ENCODE measurements around the gene GALNTL6. TPM values are rescaled to one million over a fixed set of nuclear protein-coding genes. Genes with fewer than 3 reads are reported as not detected.

Gene GALNTL6
- total and polyA plus RNA-seq, 9 of the 15 experiments (the other 6 are each of a cell fraction or from before 2014, with no cell fraction given) = 0.18 to 0.50 (median 0.29) TPM

GRCh38 chr4:172938072-172938829, 1125.0 kb downstream of the GALNTL6 start:
- BruUV-seq (replicated peaks) = no TSS peak

DNA sequence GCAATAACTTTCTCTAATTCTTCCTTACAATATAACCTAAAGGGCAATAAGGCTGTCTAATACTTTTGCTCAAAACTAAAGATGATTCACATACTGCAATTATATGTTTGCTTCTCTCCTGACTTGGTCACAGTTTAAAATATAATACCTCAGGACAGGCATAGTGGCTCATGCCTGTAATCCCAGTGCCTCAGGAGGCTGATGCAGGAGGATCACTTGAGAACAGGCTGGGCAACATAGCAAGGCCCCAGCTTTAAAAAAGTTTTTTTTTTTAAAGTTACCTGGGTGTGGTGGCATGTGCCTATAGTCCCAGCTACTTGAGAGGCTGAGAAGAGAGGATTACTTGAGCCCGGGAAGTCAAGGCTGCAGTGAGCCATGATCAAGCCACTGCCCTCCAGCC, 1125.7 kb downstream of the GALNTL6 start:
- BruUV-seq (replicated peaks) = no TSS peak
- 0% methylated on average over 1 of the region's 1 CpG for WGBS (ENCODE audit: insufficient coverage, low coverage, missing lambda C conversion rate)
- no peaks in the 10 kb centered on the region; a peak in 1 of 5 replicates for H3K4me1 ChIP-seq (replicated peaks in 1 of 2; ENCODE audit: control insufficient read depth in 2 of 2, insufficient read depth in 2 of 2, low read length in 2 of 2)
- no peaks in the 10 kb centered on the region for H3K36me3 ChIP-seq (ENCODE audit: control insufficient read depth, insufficient read depth, low read length)
- H2AFZ ChIP-seq (ENCODE audit: low read depth, low read length) = no peak overlapping the region
- H3K9me3 ChIP-seq (replicated peaks; ENCODE audit: control insufficient read depth, insufficient read depth, low read depth, low read length) = no peaks in the 10 kb centered on the region
- H3K9ac ChIP-seq (ENCODE audit: insufficient read depth in 1 of 2, low read depth in 2 of 2, low read length in 2 of 2) = no peak overlapping the region
- CTCF ChIA-PET (ENCODE audit: low intra/inter-chr PET ratio) = interaction anchor here (0.7 kb wide), 1 partner anchor 341 kb away, joined by 3 read pairs; no protein-coding TSS in a partner anchor
- FAIRE-seq (no peak), DNase-seq (ENCODE audit: extremely low read depth in 1 of 4, low spot score in 3 of 4) (no peak), ATAC-seq (no peak)
- no peaks in the 10 kb centered on the region for H3K9me1 ChIP-seq (ENCODE audit: control insufficient read depth, insufficient read depth, low read length)
- 0 out of 5 replicates have a peak, but pooled peaks cover 0 to 4% of the 10 kb centered on the region in 2 experiments for H3K27me3 ChIP-seq (ENCODE audit: control insufficient read depth in 2 of 2, insufficient read depth in 2 of 2, low read length in 2 of 2)
- no peak overlapping the region for H3K4me3 ChIP-seq
- intact Hi-C loops (cut with micrococcal nuclease) = no loop called here
- in situ Hi-C loops (cut with MboI) = no loop called here
- H3K79me2 ChIP-seq (ENCODE audit: control insufficient read depth, insufficient read depth, low read length) = no peaks in the 10 kb centered on the region
- no peak overlapping the region for H3K27ac ChIP-seq (ENCODE audit: extremely low read depth, low read depth, low read length)
- H3K4me2 ChIP-seq (ENCODE audit: insufficient read depth, low read length) = no peak overlapping the region
- POLR2A ChIA-PET = no interaction called here
- H4K20me1 ChIP-seq (replicated peaks; ENCODE audit: control insufficient read depth, insufficient read depth, low read length) = no peaks in the 10 kb centered on the region
- TF ChIP-seq CXXC5 (CRISPR knock-in tag; IDR thresholded peaks at IDR 0.05) (no peak), ATF1 (CRISPR knock-in tag; IDR thresholded peaks at IDR 0.05) (no peak), ATF1 (tag; IDR thresholded peaks at IDR 0.05) (no peak), MAFK (IDR thresholded peaks at IDR 0.05; ENCODE audit: low read length) (no peak), ARID3B (CRISPR knock-in tag; IDR thresholded peaks at IDR 0.05; ENCODE audit: borderline replicate concordance) (no peak), ZNF668 (CRISPR knock-in tag; IDR thresholded peaks at IDR 0.05) (no peak)
- TF ChIP-seq, protein P1, sequence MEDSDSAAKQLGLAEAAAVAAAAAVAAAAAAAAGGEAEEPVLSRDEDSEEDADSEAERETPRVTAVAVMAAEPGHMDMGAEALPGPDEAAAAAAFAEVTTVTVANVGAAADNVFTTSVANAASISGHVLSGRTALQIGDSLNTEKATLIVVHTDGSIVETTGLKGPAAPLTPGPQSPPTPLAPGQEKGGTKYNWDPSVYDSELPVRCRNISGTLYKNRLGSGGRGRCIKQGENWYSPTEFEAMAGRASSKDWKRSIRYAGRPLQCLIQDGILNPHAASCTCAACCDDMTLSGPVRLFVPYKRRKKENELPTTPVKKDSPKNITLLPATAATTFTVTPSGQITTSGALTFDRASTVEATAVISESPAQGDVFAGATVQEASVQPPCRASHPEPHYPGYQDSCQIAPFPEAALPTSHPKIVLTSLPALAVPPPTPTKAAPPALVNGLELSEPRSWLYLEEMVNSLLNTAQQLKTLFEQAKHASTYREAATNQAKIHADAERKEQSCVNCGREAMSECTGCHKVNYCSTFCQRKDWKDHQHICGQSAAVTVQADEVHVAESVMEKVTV (CRISPR knock-in tag; IDR thresholded peaks at IDR 0.05) = no peak

More at GRCh38 chr4:172938072-172938829, 1125.0 kb downstream of the GALNTL6 start:
- ChIA-PET CTCF (ENCODE audit: low intra/inter-chr PET ratio) (interaction anchor here (0.7 kb wide), 1 partner anchor 341 kb away, joined by 3 read pairs; no protein-coding TSS in a partner anchor), POLR2A (no interaction called here)
- Histone ChIP-seq H3K4me1 (replicated peaks in 1 of 2; ENCODE audit: control insufficient read depth in 2 of 2, insufficient read depth in 2 of 2, low read length in 2 of 2) (no peaks in the 10 kb centered on the region; a peak in 1 of 5 replicates), H3K27me3 (ENCODE audit: control insufficient read depth in 2 of 2, insufficient read depth in 2 of 2, low read length in 2 of 2) (0 out of 5 replicates have a peak, but pooled peaks cover 0 to 4% of the 10 kb centered on the region in 2 experiments), H4K20me1 (replicated peaks; ENCODE audit: control insufficient read depth, insufficient read depth, low read length) (no peaks in the 10 kb centered on the region), H3K4me3 (no peak overlapping the region), H3K9me3 (replicated peaks; ENCODE audit: control insufficient read depth, insufficient read depth, low read depth, low read length) (no peaks in the 10 kb centered on the region), H3K36me3 (ENCODE audit: control insufficient read depth, insufficient read depth, low read length) (no peaks in the 10 kb centered on the region), H3K9me1 (ENCODE audit: control insufficient read depth, insufficient read depth, low read length) (no peaks in the 10 kb centered on the region), H3K9ac (ENCODE audit: insufficient read depth in 1 of 2, low read depth in 2 of 2, low read length in 2 of 2) (no peak overlapping the region), H3K4me2 (ENCODE audit: insufficient read depth, low read length) (no peak overlapping the region), H3K79me2 (ENCODE audit: control insufficient read depth, insufficient read depth, low read length) (no peaks in the 10 kb centered on the region), H2AFZ (ENCODE audit: low read depth, low read length) (no peak overlapping the region), H3K27ac (ENCODE audit: extremely low read depth, low read depth, low read length) (no peak overlapping the region)
- ATAC-seq = no peak
- in situ Hi-C loops (cut with MboI) (no loop called here), intact Hi-C loops (cut with micrococcal nuclease) (no loop called here)
- no peak for FAIRE-seq
- 5% methylated on average over 6 of the region's 6 CpGs for WGBS (ENCODE audit: insufficient coverage, low coverage, missing lambda C conversion rate)
- TF ChIP-seq ZNF764 (CRISPR knock-in tag; IDR thresholded peaks at IDR 0.05; ENCODE audit: low read depth) (no peak), ASH1L (IDR thresholded peaks at IDR 0.05; ENCODE audit: borderline replicate concordance, low read depth, partially characterized antibody) (no peak), ZNF41 (CRISPR knock-in tag; conservative IDR thresholded peaks at IDR 0.05) (no peak), ZNF354B (CRISPR knock-in tag; IDR thresholded peaks at IDR 0.05) (no peak), LARP7 (IDR thresholded peaks at IDR 0.05) (no peak), ZNF184 (CRISPR knock-in tag; IDR thresholded peaks at IDR 0.05) (no peak), NR3C1 (CRISPR knock-in tag; IDR thresholded peaks at IDR 0.05) (no peak), NCOA2 (IDR thresholded peaks at IDR 0.05; ENCODE audit: partially characterized antibody in 2 of 2) (no peak), ZNF212 (CRISPR knock-in tag; IDR thresholded peaks at IDR 0.05) (no peak), ZKSCAN1 (IDR thresholded peaks at IDR 0.05; ENCODE audit: low read depth, low read length) (no peak), RBM17 (IDR thresholded peaks at IDR 0.05; ENCODE audit: borderline replicate concordance, low read depth, low read length) (no peak), ELF4 (CRISPR knock-in tag; IDR thresholded peaks at IDR 0.05) (no peak)
- no peak for DNase-seq (ENCODE audit: extremely low read depth in 1 of 4, low spot score in 3 of 4)

Measured in K562 (cell line).